ENCODE results near the gene ABHD8. TPM values are rescaled to one million over a fixed set of nuclear protein-coding genes. Genes with fewer than 3 reads are reported as not detected.
A peak's percentile ranks its signal among the peaks of the same experiment; 100 is the strongest.

Gene ABHD8
- total and polyA plus RNA-seq, 2 experiments from 2014 or later: 5.5 to 16.5 TPM

DNA sequence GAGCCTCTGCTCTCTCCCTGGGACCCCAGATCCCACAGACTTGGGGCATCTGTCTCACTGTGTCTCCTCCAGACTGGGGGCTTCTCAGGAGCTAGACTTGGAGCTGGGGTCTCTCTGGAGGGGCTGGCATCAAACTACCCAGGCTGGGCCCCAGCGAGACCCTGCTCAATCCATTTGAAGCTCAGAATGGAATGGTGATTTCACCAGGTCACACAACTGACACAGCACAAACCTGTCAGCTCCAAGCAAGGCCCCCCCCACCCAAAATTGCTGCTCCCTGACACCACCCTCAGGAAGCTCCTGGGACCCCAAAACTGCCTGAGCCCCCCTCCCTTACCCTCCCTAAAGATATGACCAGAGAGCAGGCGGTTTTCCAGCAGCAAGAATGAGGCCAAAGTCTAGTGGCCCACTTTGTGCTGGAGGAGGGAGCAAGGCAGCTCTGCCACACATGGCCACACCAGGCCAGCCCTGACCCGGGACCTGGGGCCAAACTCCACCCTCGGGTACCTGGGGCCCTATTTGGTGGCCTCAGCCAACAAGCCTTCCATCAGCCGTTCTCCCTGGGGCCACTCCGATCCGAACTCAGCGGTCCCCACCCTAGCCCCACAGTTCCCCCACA lies 59.9 kb downstream of the ABHD8 start:
- peak overlapping the region; percentile 93 for H3K4me2 ChIP-seq
- Mint-ChIP-seq H3K9me3 (no peaks in the 10 kb centered on the region), H3K4me1 (peaks cover 38% of the 10 kb centered on the region), H3K27me3 (ENCODE audit: insufficient read depth, low read depth, poor library complexity) (peaks cover 27% of the 10 kb centered on the region), H3K4me3 (peak overlapping the region; percentile 94), H3K27ac (peak overlapping the region; percentile 56; the same call in 1 of the 2 replicates), H3K36me3 (ENCODE audit: low read depth) (peaks cover 15% of the 10 kb centered on the region)
- peaks cover 53% of the 10 kb centered on the region for H3K79me2 ChIP-seq (replicated peaks; ENCODE audit: insufficient read depth)
- DNase-seq (ENCODE audit: low spot score) (no peak), ATAC-seq (no peak)
- H3K27ac ChIP-seq (ENCODE audit: low read depth): 0 out of 2 replicates have a peak overlapping the region, but pooled peaks have one; percentile 80
- peaks cover 15% of the 10 kb centered on the region; the same call in 1 of the 2 replicates for H4K20me1 ChIP-seq (replicated peaks; ENCODE audit: insufficient read depth)
- H3K27me3 ChIP-seq (ENCODE audit: insufficient read depth): no peaks in the 10 kb centered on the region
- peaks cover 27% of the 10 kb centered on the region for H3K4me1 ChIP-seq (ENCODE audit: insufficient read depth)
- H3K9me2 ChIP-seq (ENCODE audit: insufficient read depth): no peaks in the 10 kb centered on the region
- H3F3A ChIP-seq (replicated peaks; ENCODE audit: low read depth): peaks cover 39% of the 10 kb centered on the region
- no peaks in the 10 kb centered on the region for H3K36me3 ChIP-seq (ENCODE audit: insufficient read depth)
- no peak overlapping the region for H2AFZ ChIP-seq
- peak overlapping the region; percentile 93 for H3K4me3 ChIP-seq
- TF ChIP-seq, protein P1, sequence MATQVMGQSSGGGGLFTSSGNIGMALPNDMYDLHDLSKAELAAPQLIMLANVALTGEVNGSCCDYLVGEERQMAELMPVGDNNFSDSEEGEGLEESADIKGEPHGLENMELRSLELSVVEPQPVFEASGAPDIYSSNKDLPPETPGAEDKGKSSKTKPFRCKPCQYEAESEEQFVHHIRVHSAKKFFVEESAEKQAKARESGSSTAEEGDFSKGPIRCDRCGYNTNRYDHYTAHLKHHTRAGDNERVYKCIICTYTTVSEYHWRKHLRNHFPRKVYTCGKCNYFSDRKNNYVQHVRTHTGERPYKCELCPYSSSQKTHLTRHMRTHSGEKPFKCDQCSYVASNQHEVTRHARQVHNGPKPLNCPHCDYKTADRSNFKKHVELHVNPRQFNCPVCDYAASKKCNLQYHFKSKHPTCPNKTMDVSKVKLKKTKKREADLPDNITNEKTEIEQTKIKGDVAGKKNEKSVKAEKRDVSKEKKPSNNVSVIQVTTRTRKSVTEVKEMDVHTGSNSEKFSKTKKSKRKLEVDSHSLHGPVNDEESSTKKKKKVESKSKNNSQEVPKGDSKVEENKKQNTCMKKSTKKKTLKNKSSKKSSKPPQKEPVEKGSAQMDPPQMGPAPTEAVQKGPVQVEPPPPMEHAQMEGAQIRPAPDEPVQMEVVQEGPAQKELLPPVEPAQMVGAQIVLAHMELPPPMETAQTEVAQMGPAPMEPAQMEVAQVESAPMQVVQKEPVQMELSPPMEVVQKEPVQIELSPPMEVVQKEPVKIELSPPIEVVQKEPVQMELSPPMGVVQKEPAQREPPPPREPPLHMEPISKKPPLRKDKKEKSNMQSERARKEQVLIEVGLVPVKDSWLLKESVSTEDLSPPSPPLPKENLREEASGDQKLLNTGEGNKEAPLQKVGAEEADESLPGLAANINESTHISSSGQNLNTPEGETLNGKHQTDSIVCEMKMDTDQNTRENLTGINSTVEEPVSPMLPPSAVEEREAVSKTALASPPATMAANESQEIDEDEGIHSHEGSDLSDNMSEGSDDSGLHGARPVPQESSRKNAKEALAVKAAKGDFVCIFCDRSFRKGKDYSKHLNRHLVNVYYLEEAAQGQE (IDR thresholded peaks at IDR 0.05; ENCODE audit: unreplicated experiment): no peak

DNA sequence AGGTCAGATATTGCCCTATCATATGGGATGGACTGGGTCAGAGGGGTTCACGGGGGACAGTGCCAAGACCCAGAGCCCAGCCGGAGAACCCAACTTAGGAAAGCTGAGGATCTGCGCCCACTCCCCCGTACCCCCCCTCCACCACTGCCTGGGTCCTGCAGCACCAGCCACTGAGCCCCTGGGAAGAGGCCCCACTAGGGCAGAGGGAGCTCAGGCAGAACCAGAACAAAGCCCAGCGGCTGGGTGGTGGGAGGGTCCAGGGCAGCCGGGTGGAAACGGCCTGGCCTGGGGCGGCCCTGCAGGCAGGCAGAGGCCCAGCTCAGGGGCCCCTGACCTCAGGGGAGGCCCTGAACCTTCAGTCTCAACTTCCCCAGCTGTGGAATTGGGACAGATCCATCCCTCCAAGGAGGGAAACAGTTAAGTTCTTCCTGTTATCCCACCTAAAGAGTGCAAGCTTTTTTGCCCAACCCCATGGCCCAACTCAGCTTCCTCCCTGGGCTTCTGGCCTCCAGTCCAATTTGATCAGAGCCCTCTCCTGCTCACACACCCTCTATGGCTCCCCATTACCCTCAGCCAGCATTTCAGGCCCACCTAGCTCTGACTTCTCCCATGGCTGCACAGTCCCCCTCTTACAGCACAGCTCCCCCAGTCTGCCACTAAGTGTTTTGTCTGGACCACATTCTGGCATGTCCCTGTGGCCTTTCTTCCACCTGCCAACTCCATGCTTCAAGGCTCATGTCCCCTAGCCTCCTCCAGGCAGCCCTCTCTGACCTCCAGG lies 60.6 kb downstream of the ABHD8 start:
- Mint-ChIP-seq H3K4me1 (peaks cover 33% of the 10 kb centered on the region), H3K27ac (peak overlapping the region; percentile 56; the same call in 1 of the 2 replicates), H3K9me3 (no peaks in the 10 kb centered on the region), H3K36me3 (ENCODE audit: low read depth) (peaks cover 22% of the 10 kb centered on the region), H3K27me3 (ENCODE audit: insufficient read depth, low read depth, poor library complexity) (peaks cover 28% of the 10 kb centered on the region), H3K4me3 (peak overlapping the region; percentile 94)
- peaks cover 20% of the 10 kb centered on the region for H3K4me1 ChIP-seq (ENCODE audit: insufficient read depth)
- peaks cover 42% of the 10 kb centered on the region for H3F3A ChIP-seq (replicated peaks; ENCODE audit: low read depth)
- no peak for DNase-seq (ENCODE audit: low spot score)
- no peaks in the 10 kb centered on the region for H3K9me2 ChIP-seq (ENCODE audit: insufficient read depth)
- H3K27ac ChIP-seq (ENCODE audit: low read depth): no peak overlapping the region
- H4K20me1 ChIP-seq (replicated peaks; ENCODE audit: insufficient read depth): peaks cover 15% of the 10 kb centered on the region; the same call in 1 of the 2 replicates
- no peak overlapping the region for H2AFZ ChIP-seq
- H3K27me3 ChIP-seq (ENCODE audit: insufficient read depth): no peaks in the 10 kb centered on the region
- peak overlapping the region; percentile 93 for H3K4me2 ChIP-seq
- no peak for ATAC-seq
- H3K79me2 ChIP-seq (replicated peaks; ENCODE audit: insufficient read depth): peaks cover 60% of the 10 kb centered on the region
- H3K4me3 ChIP-seq: peak overlapping the region; percentile 93; the same call in 1 of the 2 replicates
- H3K36me3 ChIP-seq (ENCODE audit: insufficient read depth): no peaks in the 10 kb centered on the region
- TF ChIP-seq POLR2AphosphoS5 (IDR thresholded peaks at IDR 0.05; ENCODE audit: low read depth) (no peak), STAT1 (IDR thresholded peaks at IDR 0.05; ENCODE audit: unreplicated experiment) (no peak), JUNB (IDR thresholded peaks at IDR 0.05; ENCODE audit: unreplicated experiment) (no peak)
- TF ChIP-seq, protein P1 (IDR thresholded peaks at IDR 0.05; ENCODE audit: unreplicated experiment): no peak
- TF ChIP-seq, protein P2, sequence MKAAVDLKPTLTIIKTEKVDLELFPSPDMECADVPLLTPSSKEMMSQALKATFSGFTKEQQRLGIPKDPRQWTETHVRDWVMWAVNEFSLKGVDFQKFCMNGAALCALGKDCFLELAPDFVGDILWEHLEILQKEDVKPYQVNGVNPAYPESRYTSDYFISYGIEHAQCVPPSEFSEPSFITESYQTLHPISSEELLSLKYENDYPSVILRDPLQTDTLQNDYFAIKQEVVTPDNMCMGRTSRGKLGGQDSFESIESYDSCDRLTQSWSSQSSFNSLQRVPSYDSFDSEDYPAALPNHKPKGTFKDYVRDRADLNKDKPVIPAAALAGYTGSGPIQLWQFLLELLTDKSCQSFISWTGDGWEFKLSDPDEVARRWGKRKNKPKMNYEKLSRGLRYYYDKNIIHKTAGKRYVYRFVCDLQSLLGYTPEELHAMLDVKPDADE (IDR thresholded peaks at IDR 0.05): no peak
